ENCODE data around the gene DPP6.
A peak's percentile ranks its signal among the peaks of the same experiment; 100 is the strongest.

Gene DPP6

DNA sequence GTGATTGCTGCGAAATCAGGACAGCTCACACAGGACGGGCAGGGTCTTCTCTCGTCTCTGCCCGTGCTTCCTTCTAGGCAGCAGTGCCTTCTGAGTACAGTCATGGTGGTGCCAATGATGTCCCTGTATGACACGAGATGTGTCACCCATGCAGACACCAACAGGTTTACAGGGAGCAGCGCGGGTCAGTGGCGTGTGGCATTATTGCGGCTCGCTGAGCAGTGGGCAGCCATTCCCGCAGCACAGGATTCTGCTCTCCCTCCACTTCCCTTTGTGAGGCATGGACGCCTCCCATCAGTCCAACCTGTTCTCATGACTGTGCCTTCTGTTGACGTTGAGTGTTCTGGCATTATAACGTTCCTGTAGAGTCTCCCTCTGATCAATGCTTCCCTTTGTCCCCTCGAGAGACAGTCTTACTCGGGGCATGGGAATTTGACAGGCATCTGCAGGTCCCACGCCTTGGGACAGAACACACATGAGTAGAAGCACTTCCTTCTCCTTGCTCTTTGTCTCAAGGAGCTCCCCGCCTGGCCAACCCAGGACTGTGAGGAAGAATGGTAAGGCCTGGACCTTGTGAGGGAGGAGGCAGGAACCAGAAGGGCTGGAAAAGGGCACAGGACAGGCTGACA lies 731.2 kb downstream of the DPP6 start:
- no peak for DNase-seq

DNA sequence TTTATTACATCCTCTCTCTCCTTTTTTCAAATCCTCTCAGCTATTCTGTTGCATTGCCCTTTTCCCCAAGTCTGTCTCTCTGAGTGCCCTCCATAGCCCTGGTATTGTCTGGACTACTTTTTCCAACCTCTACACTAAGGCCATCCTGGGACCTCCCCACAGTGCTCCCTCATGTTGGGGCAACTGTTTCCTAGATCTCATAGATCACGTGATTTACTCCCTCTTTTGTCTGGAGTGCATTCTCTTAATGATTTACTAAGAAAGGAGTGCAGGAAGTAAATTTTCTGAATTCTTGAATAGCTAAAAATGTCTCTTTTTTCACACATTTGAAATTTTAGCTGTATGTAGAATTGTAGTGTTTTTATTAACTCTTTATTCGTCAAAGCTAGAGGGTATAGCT lies 733.7 kb downstream of the DPP6 start:
- DNase-seq, result no peak

DNA sequence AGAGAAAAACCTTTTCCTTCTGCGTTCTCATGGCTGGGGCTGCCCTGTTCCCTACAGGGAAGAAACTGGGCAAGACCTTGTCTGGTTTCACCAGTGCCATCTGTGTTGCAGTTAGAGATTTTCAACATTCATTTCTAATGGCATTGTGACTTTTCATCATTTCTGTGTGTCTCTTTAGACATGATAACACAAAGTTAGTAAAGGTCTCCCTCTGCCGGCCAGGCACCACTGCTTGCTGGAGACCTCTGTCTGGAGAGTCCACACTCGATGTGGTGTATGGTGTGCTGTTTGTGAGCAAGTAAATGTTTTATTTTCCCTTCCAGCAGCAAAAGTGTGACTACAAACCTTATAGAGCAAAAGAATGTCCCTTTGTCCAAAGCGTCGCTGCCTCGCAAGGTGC lies 737.2 kb downstream of the DPP6 start:
- DNase-seq, result no peak

DNA sequence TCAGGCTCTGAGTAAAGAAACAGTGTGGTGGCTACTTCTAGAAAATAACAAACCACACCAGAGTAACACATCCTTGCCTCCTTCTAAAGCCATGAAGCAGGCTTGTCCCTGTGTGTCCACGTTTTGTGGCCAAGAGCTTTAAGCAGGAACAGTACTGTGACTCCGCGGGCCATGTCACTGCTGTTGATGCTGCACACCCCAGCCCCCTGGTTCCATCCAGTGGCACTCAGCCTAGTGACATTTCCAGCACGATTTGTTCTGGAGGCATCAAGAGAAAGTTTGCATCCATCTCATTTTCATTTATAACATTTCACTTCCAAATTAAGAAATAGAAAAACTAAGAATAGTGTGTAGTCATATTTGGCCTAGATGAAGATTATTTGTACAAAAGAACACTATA lies 739.4 kb downstream of the DPP6 start:
- DNase-seq, result no peak

DNA sequence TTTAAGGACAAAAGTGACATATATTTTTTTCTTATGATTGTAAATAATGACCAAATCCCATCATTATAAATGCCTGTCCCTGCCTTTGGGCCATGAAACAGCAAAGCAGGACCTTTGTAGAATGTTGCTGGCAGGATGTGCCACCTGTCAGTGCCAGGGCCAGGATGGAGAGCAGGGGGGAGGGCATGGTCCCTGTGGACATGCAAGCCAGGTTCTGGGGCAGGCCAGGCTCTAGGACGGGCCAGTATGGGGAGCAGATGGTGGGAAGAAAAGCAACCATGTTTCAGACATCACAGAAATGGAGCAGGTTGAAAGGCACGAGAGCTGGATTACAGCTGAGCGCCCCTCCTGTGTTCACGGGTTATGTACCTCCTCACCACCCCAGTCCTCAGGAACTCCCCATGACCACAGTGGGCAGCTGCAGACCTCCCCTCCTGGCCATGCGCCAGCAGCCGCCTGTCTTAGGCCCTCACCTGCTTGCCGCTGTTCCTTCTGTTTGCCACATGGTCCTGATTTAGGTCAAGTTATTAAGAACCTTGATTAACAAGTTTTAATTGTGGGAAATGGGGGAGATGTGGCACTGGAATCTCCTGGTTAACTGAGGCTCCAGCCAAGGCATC lies 740.3 kb downstream of the DPP6 start:
- no peak for DNase-seq

DNA sequence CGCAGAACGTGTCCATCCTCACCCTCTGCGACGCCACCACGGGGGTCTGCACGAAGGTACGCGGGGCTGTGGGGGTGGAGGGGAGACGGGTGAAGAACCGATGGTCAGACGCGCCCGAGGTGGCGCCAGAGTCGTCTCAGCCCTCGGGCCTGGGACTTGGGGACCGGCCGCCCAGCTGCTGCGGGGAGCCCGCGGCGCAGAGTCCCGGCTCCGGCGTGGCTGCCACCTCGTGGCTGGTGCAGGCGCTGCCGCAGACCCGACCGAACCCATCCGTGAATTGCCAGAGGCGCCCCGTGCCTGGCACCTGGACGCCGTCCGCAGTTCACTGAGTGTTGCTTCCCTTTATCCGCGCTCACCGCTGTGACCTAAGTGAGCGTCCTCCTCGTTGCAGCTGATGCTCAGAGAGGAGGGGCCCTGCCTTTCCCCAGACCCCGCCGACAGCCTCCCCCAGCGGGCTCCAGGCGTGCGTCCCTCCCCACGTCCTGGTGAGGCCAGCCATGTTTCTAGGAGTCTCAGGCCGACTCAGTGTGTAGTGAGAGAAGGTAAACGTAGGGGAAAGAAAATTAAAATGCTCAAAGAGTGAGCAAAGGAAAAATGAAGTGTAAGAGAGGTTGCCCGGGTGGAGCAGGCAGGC lies 742.1 kb downstream of the DPP6 start:
- DNase-seq, result peak; percentile 3

DNA sequence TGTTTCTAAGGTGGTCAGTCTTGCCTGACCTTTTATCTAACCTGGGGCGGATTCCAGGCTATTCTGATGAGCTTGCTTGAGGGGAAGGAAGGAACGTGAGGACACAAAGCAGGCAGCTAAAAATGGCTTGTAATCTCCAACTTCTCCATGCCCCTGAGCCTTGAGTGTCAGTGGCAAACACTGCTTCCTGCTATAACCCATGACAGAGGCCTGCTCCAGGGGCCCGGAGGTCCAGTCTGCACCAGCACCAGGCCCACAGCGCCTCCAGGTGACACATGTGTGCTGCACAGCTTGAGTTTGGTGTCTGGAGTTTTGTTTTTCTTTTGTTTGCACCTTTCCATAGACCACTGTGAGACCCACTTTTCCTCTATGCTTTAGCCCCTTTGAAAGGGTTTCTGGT lies 742.8 kb downstream of the DPP6 start:
- no peak for DNase-seq

DNA sequence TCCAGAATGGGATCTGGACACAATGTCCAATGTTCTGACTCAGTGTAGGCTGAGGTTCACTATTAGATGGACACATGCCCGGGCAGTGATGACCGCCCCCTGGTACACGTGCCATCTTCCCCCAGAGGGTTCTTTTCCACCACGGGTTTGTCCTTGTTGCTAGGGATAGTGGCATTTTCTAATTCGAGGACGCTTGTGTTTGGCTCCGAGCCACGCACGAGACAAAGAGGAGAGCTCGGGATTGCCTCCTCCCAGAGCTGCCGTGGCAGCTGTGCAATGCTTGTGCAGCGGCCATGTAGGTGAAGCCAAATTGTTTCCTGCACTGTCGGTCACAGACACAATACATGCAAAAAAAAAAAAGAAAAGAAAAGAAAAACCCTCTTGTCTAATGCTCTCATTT lies 743.2 kb downstream of the DPP6 start:
- DNase-seq, result no peak

DNA sequence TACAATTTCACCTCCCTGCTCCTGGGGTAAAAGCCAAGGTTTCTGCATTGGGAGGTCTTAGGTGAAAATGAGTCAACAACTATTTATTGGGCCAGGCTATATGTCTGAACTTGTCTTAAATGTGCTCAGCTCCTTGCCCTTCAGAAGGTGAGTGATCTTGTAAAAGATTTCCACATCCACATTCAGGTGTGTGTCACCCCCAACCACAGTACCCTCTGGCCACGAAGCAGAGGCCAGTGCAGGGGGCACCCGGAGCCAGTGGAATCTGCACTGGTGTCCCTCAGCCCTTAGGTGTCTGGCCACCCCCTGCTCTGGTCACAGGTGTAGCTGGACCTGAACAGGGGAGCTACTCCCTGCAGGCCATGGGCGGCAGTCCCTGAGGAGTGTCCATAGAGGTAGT lies 752.3 kb downstream of the DPP6 start:
- DNase-seq, result no peak

DNA sequence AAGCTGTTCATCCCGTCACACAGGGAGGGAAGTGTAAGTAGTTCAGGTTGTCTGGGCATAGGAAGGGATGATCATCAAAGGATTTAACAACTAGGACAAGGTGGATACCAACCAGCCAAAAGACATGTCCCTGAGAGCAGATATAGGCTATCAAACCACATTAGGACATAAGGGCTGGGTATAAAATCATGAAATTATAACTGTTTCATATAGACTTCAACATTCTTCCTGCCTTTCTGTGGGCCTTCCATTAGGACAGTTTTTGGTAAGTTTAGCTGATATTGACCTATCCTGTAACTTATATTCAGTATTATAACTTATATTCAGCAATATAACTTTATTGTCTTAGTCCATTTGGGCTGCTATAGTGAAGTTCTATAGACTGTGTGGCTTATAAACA lies 759.8 kb downstream of the DPP6 start:
- no peak for DNase-seq

DNA sequence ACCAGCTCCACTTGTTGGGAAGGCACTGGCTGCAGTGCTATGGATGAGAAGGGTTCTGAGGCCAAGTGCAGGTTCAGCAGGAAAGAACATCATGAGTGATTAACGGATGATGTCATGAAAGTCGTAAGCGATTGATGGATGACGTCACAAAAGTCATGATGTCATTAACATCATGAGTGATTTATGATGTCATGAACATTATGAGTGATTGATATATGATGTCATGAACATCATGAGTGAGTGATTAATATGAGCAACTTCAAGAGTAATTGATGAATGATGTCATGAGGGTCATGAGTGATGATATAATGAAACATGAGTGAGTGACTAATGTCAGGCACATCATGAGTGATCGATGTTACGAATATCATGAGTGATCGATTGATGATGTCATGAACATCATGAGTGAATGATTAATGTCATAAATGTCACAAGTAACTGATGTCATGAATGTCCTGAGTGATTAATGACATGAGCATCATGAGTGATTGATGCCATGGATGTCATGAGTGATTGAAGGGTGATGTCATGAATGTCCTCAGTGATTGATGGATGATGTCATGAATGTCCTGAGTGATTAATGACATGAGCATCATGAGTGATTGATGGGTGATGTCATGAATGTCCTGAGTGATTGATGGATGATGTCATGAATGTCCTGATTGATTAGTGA lies 765.2 kb downstream of the DPP6 start:
- no peak for DNase-seq

DNA sequence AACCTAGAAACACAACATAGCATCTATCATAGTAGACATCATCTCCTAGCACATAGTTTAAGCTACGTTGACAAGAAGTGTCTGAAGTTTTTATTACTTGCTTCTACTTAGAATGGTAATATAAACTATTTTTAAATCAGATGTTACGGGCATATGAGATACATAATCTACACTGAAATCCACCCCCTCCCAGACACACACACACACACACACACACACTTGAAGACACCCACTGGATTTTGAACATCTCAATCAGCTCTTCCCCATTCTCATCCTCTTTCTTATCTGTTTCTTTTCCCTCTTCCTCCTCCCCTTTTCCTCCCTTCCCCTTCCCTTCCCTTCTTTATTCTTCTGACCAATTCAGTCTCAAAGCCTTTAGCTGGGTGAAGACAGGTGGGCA lies 774.8 kb downstream of the DPP6 start:
- DNase-seq, result no peak

DNA sequence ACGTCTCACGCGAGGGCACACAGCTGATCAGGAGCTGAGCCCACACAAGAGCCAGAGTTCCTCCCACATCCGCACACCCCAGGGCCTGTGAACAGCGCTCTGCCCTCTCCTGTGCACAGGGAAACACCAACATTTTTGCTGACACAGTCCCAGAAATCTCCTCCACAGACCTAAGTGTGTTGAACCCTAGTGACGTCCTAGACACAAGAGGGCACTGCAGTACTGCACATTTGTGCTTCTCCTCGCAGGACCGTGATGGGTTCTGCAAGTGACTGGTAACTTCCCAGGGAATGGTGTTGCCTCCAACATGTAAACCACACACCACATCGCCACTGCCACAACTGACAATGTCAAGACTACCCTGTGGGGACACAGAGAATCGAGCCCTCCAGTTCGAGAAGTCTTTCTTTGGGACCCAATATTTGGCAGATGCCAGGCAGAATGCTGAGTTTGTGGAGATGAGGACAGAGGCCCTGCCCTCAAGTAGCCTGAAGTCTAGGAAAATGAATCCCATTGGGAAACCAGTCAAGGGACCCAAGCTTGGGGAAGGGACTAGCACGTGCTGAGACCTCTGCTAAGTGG lies 780.5 kb downstream of the DPP6 start:
- no peak for DNase-seq

DNA sequence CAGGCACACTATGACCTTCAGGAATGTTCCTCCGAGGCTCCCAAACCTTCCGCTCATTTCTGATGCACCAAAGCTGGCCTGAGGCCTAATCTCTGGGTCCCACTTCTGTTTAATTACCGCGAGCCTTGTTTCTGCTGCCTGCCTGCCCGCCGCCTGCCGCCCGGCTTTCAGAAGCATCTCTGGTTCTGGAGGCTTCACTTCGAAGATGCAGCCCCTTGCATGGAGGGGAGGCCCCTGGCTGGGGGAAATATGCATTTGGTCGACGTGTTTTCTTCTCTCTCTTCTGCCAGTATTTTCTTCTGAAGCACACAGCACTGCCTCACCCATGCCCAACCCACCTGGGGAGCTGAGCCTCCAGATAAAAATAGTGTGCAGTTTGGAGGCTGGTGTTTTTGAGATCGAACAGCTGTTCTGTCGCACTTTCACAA lies 783.8 kb downstream of the DPP6 start:
- no peak for DNase-seq

DNA sequence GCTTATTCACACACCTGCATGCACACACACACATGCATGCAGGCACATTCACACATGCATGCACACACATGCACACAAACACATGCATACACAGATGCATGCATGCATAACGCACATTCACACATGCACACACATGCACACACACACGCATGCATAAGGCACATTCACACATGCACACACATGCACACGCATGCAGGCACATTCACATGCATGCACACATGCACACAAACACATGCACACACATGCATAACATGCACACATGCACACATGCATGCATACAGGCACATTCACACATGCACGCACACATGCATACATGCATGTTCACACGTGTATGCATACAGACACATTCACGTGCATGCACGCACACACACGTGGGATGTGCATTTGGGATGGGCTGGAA lies 784.9 kb downstream of the DPP6 start:
- no peak for DNase-seq

DNA sequence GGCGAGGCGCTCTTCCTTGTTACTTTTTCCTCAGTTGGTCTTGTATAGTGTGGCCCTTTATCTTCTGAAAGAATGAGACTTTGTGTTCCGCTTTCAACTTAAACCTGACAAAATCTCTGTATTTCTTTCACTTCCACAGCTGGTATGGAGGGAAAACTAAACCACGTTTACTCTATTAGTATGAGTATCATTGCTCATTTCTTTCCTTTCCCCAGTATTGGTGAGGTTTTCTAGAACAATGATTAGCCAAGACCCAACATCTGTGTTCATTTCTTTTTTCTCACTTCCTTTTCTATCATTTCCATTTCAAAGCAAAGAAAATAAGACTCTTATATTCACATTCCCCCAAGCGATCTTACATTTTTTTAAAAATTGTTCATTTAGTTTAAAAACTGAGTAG lies 785.4 kb downstream of the DPP6 start:
- DNase-seq, result no peak

DNA sequence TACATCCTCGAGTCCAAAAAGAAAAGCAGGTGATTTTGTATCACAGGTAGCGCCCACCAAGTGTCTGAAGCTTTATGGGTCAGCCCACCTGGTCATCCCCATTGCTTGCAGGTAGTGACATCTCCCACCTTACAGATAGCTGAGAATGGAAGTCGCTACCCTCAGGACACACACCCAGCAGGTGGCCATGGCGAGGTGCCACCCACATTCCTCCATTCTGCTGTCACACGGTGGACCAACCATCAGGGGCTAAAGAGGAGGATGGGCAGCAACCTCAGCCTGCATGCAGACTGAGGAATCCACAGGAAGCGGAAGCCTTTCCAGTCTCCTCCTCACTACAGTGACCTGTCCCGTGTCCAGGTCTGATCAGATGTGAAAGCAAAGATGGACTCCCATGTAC lies 787.9 kb downstream of the DPP6 start:
- DNase-seq, result no peak

DNA sequence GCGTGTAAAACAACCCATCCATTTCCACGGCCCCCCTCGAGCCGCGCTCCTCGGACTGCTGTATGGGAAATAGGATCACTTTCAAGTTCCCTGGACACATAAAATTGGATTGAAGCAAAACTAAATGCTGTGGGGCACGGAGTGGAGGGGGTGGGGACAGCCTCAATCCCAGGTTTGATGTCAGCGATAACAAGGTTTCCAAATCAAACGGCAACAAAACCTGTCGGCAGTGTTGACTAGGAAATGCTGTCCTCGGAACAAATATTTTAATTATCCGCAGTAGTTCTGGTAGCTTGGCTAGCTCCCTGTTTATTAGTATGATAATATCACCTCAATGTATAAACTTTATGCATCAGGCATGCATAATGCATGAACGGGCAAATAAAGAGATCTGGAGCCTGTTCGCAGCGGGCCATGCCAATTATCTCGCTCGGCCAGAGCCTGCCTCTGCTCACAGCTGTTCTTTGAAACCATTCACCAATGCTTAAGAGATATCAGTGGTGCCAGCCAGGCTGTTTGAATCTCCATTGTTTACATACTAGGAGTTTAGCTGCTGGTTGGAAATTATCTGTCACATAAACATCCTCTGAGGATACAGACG lies 789.6 kb downstream of the DPP6 start:
- peak; percentile 37 for DNase-seq

DNA sequence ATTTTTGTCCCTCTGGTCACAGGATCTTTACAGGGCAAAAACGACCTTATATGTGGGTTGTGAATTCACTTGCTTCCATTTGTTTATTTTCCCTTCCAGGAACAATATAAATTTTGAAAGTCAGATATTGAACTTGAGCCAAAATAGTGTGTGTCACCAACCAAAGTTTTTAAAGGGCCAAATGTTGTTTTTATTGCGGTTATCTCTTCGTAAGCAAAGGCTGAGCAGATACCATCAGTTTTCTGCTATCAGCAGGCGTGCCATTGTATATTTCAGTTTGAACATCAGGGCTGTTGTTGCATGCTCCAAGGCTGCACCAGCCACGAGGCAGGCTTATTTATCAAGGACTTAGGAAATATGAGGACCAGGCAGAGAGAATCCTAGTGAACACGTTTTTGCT lies 790.4 kb downstream of the DPP6 start:
- no peak for DNase-seq

DNA sequence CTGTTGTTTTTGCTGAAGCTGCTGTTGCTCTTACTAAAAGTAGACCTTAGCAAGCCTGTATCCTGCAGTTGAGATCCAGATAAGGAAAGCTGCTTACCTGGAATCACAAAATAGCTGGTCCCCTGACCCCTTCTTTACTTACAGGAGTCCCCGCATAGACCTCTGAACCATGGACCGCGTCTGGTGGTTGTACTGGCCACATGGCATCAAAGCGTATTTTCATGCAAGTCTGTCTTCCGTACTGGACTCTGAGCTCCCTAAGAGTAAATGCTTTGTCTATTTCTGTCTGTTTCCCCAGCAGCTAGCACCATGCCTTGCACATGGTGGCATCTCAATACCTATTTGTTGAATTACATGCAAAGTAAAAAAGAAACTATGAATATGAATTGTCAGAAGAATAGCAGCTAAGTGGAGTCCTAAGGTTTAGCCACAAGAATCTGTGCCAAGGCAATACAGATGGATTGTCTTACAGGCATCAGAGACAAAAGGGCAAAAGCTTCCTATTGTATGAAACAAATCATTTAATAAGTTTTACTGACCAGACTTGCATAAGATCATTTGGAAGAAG lies 791.6 kb downstream of the DPP6 start:
- no peak for DNase-seq

DNA sequence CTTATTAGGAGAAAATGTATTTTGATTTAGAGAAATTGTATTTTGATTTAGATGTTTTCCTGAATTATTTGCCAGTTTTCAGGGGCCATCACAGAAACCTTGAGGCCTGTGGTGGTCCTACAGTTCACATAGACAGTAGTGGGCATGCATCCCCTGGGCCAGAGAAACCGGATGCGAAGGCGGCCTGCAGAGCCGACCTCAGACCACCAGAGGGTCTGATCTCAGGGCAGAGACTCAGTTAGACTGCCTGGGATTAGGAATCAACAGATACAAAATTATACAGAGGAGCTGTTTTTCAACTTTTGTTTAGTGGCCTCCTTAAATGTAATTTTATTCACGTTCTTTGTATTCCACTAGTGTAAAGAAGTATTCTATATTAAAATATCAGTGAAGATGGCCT lies 792.3 kb downstream of the DPP6 start:
- DNase-seq, result no peak

DNA sequence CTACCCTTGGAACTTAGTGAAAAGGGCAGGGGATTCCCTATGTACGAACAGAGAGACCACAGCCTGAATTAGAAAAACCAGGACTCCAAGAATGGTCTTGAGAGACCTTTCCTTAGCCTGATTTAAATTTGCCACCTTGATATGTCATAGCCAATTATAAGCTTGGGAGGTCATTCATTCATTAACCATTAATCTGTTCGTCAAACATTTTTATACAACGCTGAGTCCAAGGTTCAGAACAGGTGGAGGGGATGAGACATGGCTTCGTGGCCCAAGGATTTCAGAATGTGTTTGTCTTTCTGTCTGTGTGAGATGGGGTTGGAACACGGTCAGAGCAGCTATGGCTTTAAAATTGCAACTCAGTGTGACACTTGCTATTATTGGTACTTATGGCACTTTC lies 792.8 kb downstream of the DPP6 start:
- no peak for DNase-seq

DNA sequence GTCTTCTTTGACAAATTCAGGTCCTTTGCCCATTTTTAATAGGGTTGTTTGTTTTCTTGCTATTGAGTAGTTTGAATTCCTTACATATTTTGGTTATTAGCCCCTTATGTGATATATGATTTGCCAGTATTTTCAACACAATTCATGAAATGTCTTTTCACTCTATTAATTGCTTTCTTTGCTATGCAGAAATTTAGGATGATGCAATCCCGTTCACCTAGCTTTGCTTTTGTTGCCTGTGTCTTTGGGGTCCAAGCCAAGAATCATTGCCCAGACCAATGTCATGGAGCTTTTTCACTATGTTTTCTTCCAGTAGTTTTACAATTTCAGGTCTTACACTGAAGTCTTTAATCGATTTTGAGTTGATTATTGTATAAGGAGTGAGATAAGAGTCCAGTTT lies 796.3 kb downstream of the DPP6 start:
- no peak for DNase-seq
